Measurements from ENCODE around the gene ROR1.
A peak's percentile ranks its signal among the peaks of the same experiment; 100 is the strongest.

ROR1 gene

DNA sequence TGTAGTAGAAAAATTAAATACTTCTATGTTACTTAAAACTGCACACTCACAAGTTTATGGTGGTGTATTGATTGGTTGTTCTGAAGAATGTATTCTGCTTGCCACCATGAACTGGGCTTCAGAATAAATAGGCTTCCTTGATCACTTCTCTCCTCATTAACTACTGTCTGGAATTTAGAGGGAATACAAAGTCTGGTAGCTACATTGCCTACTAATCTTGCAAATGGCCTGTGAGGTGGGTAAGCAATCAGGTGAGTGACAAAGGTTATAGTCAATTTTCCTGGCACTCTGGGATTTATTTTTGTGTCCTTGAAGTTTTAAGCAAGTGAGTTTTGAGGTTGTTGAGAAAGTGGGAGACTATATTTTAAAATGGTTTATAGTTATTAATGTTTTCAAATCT lies 101.8 kb downstream of the ROR1 start (continued):
- TF ChIP-seq, protein P1, sequence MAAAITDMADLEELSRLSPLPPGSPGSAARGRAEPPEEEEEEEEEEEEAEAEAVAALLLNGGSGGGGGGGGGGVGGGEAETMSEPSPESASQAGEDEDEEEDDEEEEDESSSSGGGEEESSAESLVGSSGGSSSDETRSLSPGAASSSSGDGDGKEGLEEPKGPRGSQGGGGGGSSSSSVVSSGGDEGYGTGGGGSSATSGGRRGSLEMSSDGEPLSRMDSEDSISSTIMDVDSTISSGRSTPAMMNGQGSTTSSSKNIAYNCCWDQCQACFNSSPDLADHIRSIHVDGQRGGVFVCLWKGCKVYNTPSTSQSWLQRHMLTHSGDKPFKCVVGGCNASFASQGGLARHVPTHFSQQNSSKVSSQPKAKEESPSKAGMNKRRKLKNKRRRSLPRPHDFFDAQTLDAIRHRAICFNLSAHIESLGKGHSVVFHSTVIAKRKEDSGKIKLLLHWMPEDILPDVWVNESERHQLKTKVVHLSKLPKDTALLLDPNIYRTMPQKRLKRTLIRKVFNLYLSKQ (tag by site-specific recombination; IDR thresholded peaks at IDR 0.05; ENCODE audit: borderline replicate concordance), result no peak
- TF ChIP-seq, protein P2, sequence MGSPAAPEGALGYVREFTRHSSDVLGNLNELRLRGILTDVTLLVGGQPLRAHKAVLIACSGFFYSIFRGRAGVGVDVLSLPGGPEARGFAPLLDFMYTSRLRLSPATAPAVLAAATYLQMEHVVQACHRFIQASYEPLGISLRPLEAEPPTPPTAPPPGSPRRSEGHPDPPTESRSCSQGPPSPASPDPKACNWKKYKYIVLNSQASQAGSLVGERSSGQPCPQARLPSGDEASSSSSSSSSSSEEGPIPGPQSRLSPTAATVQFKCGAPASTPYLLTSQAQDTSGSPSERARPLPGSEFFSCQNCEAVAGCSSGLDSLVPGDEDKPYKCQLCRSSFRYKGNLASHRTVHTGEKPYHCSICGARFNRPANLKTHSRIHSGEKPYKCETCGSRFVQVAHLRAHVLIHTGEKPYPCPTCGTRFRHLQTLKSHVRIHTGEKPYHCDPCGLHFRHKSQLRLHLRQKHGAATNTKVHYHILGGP (tag by site-specific recombination; IDR thresholded peaks at IDR 0.05), result no peak
- TF ChIP-seq, protein P3, sequence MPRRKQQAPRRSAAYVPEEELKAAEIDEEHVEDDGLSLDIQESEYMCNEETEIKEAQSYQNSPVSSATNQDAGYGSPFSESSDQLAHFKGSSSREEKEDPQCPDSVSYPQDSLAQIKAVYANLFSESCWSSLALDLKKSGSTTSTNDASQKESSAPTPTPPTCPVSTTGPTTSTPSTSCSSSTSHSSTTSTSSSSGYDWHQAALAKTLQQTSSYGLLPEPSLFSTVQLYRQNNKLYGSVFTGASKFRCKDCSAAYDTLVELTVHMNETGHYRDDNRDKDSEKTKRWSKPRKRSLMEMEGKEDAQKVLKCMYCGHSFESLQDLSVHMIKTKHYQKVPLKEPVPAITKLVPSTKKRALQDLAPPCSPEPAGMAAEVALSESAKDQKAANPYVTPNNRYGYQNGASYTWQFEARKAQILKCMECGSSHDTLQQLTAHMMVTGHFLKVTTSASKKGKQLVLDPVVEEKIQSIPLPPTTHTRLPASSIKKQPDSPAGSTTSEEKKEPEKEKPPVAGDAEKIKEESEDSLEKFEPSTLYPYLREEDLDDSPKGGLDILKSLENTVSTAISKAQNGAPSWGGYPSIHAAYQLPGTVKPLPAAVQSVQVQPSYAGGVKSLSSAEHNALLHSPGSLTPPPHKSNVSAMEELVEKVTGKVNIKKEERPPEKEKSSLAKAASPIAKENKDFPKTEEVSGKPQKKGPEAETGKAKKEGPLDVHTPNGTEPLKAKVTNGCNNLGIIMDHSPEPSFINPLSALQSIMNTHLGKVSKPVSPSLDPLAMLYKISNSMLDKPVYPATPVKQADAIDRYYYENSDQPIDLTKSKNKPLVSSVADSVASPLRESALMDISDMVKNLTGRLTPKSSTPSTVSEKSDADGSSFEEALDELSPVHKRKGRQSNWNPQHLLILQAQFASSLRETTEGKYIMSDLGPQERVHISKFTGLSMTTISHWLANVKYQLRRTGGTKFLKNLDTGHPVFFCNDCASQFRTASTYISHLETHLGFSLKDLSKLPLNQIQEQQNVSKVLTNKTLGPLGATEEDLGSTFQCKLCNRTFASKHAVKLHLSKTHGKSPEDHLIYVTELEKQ (tag by site-specific recombination; IDR thresholded peaks at IDR 0.05; ENCODE audit: borderline replicate concordance), result no peak
- no peak for TF ChIP-seq SP2 (tag by site-specific recombination; IDR thresholded peaks at IDR 0.05)
- TF ChIP-seq, protein P4, sequence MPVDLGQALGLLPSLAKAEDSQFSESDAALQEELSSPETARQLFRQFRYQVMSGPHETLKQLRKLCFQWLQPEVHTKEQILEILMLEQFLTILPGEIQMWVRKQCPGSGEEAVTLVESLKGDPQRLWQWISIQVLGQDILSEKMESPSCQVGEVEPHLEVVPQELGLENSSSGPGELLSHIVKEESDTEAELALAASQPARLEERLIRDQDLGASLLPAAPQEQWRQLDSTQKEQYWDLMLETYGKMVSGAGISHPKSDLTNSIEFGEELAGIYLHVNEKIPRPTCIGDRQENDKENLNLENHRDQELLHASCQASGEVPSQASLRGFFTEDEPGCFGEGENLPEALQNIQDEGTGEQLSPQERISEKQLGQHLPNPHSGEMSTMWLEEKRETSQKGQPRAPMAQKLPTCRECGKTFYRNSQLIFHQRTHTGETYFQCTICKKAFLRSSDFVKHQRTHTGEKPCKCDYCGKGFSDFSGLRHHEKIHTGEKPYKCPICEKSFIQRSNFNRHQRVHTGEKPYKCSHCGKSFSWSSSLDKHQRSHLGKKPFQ (tag by site-specific recombination; IDR thresholded peaks at IDR 0.05), result no peak
- no peak for TF ChIP-seq ZNF24 (tag by site-specific recombination; IDR thresholded peaks at IDR 0.05)
- TF ChIP-seq ZNF473 (tag by site-specific recombination; IDR thresholded peaks at IDR 0.05), result no peak
- TF ChIP-seq, protein P5, sequence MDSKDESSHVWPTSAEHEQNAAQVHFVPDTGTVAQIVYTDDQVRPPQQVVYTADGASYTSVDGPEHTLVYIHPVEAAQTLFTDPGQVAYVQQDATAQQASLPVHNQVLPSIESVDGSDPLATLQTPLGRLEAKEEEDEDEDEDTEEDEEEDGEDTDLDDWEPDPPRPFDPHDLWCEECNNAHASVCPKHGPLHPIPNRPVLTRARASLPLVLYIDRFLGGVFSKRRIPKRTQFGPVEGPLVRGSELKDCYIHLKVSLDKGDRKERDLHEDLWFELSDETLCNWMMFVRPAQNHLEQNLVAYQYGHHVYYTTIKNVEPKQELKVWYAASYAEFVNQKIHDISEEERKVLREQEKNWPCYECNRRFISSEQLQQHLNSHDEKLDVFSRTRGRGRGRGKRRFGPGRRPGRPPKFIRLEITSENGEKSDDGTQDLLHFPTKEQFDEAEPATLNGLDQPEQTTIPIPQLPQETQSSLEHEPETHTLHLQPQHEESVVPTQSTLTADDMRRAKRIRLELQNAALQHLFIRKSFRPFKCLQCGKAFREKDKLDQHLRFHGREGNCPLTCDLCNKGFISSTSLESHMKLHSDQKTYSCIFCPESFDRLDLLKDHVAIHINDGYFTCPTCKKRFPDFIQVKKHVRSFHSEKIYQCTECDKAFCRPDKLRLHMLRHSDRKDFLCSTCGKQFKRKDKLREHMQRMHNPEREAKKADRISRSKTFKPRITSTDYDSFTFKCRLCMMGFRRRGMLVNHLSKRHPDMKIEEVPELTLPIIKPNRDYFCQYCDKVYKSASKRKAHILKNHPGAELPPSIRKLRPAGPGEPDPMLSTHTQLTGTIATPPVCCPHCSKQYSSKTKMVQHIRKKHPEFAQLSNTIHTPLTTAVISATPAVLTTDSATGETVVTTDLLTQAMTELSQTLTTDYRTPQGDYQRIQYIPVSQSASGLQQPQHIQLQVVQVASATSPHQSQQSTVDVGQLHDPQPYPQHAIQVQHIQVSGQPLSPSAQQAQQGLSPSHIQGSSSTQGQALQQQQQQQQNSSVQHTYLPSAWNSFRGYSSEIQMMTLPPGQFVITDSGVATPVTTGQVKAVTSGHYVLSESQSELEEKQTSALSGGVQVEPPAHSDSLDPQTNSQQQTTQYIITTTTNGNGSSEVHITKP (tag by site-specific recombination; IDR thresholded peaks at IDR 0.05), result no peak
- TF ChIP-seq KLF8 (tag by site-specific recombination; IDR thresholded peaks at IDR 0.05), result no peak
- TF ChIP-seq, protein P6, sequence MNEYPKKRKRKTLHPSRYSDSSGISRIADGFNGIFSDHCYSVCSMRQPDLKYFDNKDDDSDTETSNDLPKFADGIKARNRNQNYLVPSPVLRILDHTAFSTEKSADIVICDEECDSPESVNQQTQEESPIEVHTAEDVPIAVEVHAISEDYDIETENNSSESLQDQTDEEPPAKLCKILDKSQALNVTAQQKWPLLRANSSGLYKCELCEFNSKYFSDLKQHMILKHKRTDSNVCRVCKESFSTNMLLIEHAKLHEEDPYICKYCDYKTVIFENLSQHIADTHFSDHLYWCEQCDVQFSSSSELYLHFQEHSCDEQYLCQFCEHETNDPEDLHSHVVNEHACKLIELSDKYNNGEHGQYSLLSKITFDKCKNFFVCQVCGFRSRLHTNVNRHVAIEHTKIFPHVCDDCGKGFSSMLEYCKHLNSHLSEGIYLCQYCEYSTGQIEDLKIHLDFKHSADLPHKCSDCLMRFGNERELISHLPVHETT (tag by site-specific recombination; IDR thresholded peaks at IDR 0.05), result no peak
- no peak for TF ChIP-seq PRDM1 (tag by site-specific recombination; IDR thresholded peaks at IDR 0.05)

DNA sequence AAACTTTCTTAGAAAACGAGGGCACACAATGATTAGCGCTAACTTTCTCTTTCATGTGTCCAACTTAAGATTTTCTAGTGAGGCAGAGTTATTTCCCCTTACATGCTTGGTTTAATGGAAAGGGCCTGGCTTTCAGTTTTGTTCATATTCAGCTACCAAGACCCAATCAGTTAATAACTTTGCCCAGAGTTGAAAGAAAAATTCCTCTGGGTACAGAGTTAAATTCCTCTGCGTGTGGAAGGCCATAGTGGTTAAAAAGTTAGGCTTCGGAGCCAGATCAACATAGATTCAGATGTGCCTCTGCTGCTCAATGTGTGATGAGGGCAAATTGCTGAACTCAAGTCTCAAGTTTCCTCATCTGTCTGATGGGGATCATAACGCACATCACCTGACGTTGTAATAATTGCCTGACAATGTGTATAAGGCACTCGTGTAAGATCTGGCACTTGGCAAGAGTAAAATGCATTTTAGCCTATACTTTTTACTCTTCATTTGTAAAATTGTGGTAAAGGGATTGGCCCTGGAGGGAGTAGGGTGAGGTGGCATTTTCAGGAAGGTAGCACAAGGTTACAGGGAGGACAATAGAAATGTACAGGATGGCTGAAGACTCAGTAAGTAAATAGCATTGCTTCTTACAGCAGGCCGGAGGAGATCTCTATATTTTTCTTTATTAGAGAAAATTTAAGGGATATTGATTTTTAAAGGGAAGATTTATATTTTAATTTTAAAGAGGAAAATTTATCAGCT lies 103.4 kb downstream of the ROR1 start:
- CTCF ChIA-PET, result no interaction called here
- Histone ChIP-seq H3K27ac (ENCODE audit: extremely low read depth, low read depth, low read length) (no peak overlapping the region), H3K4me3 (ENCODE audit: low read depth, low read length) (no peak overlapping the region), H3K36me3 (ENCODE audit: control insufficient read depth in 2 of 2, insufficient read depth in 1 of 2, low read length in 2 of 2) (no peaks in the 10 kb centered on the region), H3K4me1 (ENCODE audit: control insufficient read depth, insufficient read depth, low read length) (no peaks in the 10 kb centered on the region), H3K9me3 (ENCODE audit: control insufficient read depth, insufficient read depth, low read depth, low read length) (no peaks in the 10 kb centered on the region)
- TF ChIP-seq ZNF792 (tag by site-specific recombination; IDR thresholded peaks at IDR 0.05) (no peak), ZEB2 (tag by site-specific recombination; IDR thresholded peaks at IDR 0.05) (no peak), ZNF707 (tag by site-specific recombination; IDR thresholded peaks at IDR 0.05) (no peak), PRDM1 (tag by site-specific recombination; IDR thresholded peaks at IDR 0.05) (0 out of 2 replicates have a peak, but pooled peaks have one; percentile 12), ZNF660 (tag by site-specific recombination; IDR thresholded peaks at IDR 0.05) (no peak), ZNF843 (tag by site-specific recombination; IDR thresholded peaks at IDR 0.05) (no peak)
- POLR2A ChIA-PET, result no interaction called here

Data from HEK293 (cell line).